Measurements from ENCODE around the gene UFM1.
"Not testable (repeated sequence)": the region's sequence is repeated elsewhere in the genome, so short reads cannot be mapped to it uniquely, and the experiment has no call there.

The UFM1 gene

GRCh38 chr13:38366954-38367645, 17.4 kb downstream of the UFM1 start:
- no peak for DNase-seq

DNA sequence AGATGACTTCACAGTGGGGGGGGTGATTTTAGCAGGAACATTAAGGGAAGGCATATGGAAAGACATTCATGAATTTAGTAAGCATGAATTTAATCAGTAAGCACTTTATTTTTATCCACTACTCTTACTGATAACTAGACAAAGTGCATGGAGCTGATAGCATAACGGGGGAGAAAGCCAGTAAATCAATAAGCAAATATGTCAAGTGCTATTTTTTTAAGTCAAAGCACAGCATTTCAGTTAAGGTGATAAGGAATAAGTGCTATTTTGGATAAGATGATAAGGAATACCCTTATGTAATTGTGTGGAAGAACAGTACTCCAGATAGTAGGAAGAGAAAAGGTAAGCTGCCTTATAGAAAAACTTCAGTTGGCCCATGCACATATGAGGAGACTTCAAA, 19.4 kb downstream of the UFM1 start:
- DNase-seq: no peak

DNA sequence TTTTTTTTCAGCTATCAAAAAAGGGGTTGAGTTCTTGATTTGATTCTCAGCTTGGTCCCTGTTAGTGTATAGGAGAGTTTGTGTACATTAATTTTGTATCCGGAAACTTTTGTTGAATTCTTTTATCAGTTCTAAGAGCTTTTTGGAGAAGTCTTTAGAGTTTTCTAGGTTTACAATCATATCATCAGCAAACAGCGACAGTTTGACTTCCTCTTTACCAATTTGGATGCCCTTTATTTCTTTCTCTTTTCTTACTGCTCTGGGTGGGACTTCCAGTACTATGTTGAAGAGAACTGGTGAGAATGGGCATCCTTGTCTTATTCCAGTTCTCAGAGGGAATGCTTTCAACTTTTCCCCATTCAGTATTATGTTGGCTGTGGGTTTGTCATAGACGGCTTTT, 20.4 kb downstream of the UFM1 start:
- DNase-seq: not testable (repeated sequence)

DNA sequence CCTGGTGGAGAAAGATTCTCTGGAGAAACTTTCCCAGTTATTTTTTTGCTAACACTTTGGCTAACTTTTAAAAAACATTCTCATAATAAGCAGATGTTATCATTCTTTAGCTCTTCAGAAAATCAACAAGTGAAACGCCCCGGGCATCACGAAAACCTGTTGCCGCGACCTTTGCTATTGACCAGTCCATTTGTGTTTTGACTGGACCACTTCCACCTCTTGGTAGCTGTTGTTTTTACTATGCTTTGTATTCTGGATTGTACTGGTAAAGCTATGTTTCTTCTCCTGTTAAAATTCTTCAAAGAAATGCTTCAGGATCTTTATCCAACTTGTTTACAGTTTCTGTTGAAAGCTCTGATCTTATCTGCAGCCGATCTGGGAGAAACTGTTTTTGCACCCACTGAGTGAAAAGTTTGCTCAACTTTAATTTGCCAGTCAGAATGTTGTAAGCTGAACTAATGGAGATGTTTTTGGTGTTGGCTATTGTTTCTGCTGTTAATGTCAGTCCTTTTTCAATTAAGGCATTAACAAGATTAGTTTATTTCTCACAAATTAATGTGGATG, 23.3 kb downstream of the UFM1 start:
- no peak for DNase-seq

DNA sequence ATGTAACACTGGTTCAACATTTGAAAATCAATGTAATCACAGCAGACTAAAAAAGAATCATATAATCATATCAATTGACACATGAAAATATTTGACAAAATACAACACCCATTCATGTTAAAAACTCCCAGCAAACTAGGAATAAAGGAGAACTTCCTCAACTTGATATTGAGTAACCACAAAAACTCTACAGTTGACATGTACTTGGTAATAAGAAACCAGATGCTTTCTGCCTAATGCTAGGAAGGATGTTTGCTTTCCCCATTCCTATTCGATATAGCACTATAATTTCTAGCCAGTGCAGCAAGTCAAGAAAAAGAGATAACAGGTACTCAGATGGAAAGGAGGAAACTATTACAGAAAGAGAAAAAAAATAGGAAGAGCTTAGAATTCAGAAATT, 26.9 kb downstream of the UFM1 start:
- no peak for DNase-seq

DNA sequence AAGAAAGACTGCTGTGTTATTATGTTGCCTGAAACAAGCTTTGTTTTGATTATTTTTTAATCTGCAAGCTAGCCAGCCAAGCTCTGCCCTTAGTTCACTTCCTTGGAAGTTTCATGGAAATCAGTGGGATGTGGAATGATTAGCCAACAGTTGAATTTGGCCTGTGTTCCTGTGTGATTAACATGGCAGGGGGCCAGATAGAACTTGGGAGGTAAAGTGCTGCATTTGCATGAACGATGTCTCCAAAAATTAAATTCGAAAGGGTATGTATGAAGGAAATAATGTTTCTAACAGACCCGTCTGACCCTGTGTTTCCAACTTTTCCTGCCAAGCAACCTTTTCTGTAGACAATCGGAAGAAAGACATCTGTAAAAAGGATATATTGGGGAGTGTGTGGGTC, 32.2 kb downstream of the UFM1 start:
- peak; percentile 31 for DNase-seq

- no peak for DNase-seq
Measured at GRCh38 chr13:38382946-38383345, 33.3 kb downstream of the UFM1 start.

GRCh38 chr13:38384171-38384570, 34.5 kb downstream of the UFM1 start:
- no peak for DNase-seq

DNA sequence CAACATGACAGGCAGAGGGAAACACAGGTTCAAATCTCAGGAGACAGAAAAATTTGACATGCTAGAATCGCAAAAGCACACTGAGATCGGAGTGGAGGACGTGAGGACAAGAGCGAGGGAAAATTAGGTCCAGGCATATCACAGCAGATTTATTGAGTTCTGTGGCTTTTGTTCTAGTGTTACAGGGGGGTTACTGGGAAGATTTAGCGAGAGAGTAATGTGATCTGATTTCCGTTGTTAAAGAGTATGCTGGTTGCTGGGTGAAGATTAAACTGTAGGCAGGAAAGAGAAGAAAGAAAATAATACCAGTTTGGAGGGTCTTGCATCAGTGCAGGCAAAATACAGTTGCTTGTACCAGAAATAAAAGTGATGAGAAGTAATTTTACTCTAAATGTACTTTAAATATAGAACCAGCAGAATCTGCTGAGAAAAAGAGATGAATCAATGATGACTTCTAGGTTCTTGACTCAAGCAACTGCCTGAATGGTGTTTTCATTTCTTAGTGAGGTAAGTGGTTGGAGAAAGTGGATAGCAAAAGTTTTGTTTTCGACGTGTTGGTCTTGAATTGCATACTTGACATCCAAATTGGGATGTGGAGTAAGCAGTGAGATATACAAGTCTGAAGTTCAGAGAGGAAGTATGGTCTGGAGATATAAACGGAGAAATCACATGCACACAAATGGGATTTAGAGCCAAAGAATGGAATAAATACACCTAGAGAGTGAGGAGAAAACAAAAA, 35.7 kb downstream of the UFM1 start:
- DNase-seq: no peak

DNA sequence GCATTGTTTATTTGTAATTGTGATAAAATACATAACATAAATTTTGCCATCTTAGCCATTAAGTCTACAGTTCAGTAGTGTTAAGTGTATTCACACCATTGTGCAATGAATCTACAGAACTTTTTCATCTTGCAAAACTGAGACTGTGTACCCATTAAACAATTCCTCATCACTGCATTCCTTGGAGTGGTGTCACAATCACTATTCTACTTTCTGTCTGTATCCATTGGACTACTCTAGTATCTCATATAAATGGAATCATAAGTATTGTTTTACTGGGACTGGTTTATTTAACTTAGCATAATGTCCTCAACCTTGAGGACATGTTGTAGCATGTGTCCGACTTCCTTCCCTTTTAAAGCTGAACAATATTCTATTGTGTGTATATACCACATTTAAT, 36.8 kb downstream of the UFM1 start:
- no peak for DNase-seq

DNA sequence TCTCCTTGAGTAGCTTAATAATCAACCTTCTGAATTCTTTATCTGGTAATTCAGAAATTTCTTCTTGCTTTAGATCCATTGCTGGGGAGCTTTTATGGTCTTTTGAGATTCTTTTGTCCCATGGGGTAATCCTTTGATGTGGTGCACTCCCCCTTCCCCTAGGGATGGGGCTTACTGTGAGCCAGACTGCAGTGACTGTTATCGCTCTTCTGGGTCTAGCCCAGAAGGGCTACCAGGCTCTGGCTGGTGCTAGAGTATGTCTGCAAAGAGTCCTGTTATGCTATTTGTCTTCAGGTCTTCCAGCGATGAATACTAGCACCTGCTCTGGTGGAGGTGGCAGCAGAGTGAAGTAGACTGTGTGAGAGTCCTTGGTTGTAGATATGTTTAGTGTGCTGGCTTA, 41.7 kb downstream of the UFM1 start:
- DNase-seq: no peak

DNA sequence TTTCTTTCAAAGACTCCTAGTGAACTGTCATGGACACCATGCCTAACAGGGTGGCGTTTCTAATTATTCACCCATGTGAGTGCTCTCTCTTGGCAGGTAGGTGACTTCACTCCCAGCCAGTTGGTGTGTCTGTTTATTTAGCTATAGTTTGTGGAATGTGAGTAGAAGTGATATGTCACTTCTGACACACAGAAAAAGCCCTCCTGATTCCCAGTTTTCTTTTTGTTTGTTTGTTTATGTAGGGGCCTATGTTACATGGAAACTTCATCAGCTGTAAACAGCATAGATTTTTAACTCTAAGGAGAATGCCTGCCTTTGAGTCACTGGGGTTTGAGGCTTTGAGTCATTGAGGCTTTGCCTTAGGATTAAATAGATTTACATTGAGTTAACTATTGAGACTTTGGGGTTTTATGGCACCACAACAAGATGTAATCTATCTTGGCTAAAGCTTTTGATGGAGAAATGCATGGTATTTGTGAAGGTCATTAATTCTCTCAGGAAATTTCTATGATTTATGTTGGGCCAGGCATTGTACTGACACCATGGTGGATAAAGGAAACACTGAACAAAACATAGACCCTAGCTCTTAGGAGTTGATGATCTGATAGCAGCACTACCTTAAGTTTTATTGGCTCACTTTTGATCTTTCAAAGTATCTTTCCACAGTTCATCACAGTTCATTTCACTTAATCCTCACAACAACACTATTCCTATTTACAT, 45.3 kb downstream of the UFM1 start:
- no peak for DNase-seq

- no peak for DNase-seq
Measured at GRCh38 chr13:38395497-38395788, 45.8 kb downstream of the UFM1 start.

GRCh38 chr13:38398711-38399493, 49.3 kb downstream of the UFM1 start:
- DNase-seq: no peak

GRCh38 chr13:38399535-38399934, 49.9 kb downstream of the UFM1 start:
- no peak for DNase-seq

- DNase-seq: no peak
Measured at GRCh38 chr13:38401276-38401675, 51.6 kb downstream of the UFM1 start.

DNA sequence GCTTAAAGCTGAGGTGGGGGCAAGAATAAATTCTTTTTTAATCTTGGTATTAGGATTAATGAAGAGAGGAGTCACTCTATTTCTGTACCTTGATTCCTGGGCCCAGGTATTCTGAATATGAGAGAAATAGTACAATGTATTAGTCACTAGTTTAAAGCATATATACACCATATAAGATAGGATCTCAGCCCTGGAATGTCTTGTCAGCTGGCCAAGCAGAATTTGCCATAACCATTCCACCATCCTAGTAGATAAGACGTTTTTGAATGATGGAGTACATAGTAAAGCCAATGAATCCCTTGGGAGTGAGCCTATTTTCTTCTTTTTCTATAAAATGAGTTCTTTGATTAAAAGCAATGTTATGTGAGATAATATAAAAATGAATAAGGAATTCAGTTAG, 55.6 kb downstream of the UFM1 start:
- DNase-seq: no peak

DNA sequence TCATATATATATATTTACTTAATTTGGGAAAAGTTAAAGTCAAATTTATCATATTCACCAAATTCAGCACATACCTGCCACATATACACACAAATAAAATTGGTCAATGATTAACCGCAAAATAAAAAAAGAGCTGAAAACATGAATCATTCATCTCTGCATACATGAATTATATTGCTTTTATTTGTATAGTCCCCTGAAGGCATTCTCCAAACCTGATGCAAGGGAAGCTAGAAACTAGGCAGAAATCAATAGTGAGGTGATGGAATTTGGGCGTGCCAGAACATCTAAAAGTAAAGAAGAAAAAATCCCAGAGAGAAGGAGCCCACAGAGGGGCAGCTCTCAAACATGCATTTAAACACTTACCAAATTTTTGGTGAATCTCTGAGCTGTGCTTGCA, 60.1 kb downstream of the UFM1 start:
- DNase-seq: no peak

- DNase-seq: no peak
Measured at GRCh38 chr13:38412266-38412665, 62.6 kb downstream of the UFM1 start.
